Aorta (tissue), 5 donors: ENCODE measurements around the gene RAB25. TPM values are rescaled to one million over a fixed set of nuclear protein-coding genes. Genes with fewer than 3 reads are reported as not detected.

Experiments used
- ATAC-seq: fragments of 200-7000 bp; cut with Tn5 transposase; one replicate; pipeline ENCODE4 v1.9.1; 2022; ENCODE audit warnings: moderate library complexity; ENCODE audit not compliant: low FRiP score
- DNase-seq, 2 donors: peaks; one replicate each; pipeline ENCODE4 v3.0.0-alpha.2; 2020
- H3K27ac ChIP-seq, 2 donors: one replicate each; pipeline ENCODE4 v1.5.1; 2013; ENCODE audit warnings: low read length in 2 of 2, mild to moderate bottlenecking in 2 of 2, moderate library complexity in 2 of 2, control low read depth in 1 of 2, inconsistent platforms in 1 of 2, low read depth in 1 of 2
- H3K27me3 ChIP-seq, 2 donors: one replicate each; pipeline ENCODE4 v1.6.1; 2013; ENCODE audit warnings: control low read depth in 1 of 2, low read length in 1 of 2, mild to moderate bottlenecking in 1 of 2, moderate library complexity in 1 of 2; ENCODE audit not compliant: insufficient read depth in 2 of 2, control insufficient read depth in 1 of 2
- H3K36me3 ChIP-seq, 2 donors: one replicate each; pipeline ENCODE4 v1.6.1; 2013; ENCODE audit warnings: control low read depth in 1 of 2, low read length in 1 of 2, mild to moderate bottlenecking in 1 of 2; ENCODE audit not compliant: insufficient read depth in 2 of 2, control insufficient read depth in 1 of 2
- H3K4me1 ChIP-seq, 2 donors: one replicate each; pipeline ENCODE4 v1.6.1; 2013; ENCODE audit warnings: low read length in 2 of 2, control low read depth in 1 of 2, mild to moderate bottlenecking in 1 of 2, moderate library complexity in 1 of 2; ENCODE audit not compliant: insufficient read depth in 2 of 2, control insufficient read depth in 1 of 2
- H3K4me3 ChIP-seq, 2 donors: one replicate each; pipeline ENCODE4 v1.5.1; 2013; ENCODE audit warnings: low read length in 2 of 2, control low read depth in 1 of 2, mild to moderate bottlenecking in 1 of 2
- H3K9me3 ChIP-seq: one replicate; pipeline ENCODE4 v1.6.1; 2013; ENCODE audit warnings: mild to moderate bottlenecking, low read length; ENCODE audit not compliant: control insufficient read depth
- WGBS, 2 donors: extraction: QIAGEN DNeasy Blood & Tissue Kit; methylation state at CpG; one replicate each; pipeline ENCODE4 v1.1.7; 2013; 5-methylcytosine and 5-hydroxymethylcytosine counted together
- intact Hi-C, 2 donors: fragments of 100-400 bp; cut with DNase I; formaldehyde crosslinking; loops; one replicate each; pipeline versions ENCODE4 v1.14.2 to v1.15.0; 2022
- polyA plus RNA-seq, 2 donors: library from polyadenylated mRNA; stranded (reverse); fragments of 200-250 nt; gene quantifications; one replicate each; pipeline ENCODE4 v1.2.3, GENCODE V29; 2013
- total RNA-seq, 2 donors: library from RNA; stranded (reverse); fragmentation: NEBNext Ultra II Directional; extraction: Animal tissue kit (Norgen Biotek cat#: 25700); gene quantifications; one replicate each; pipeline ENCODE4 v1.2.1, GENCODE V29; 2021
- donor health status: healthy with polysubstance abuse.
- donor health status: Bipolar disorder and iron deficiency.
- donor health status: DM: no; HTN: no; CAD: no.
- donor health status: DM: no; HTN: no; CAD: no.
- donor health status: DM: yes; HTN: yes; CAD: no.

The RAB25 gene
- total and polyA plus RNA-seq, 4 donors, result 1.5 to 32.4 TPM; not detected in 2

GRCh38 chr1:156052862-156053767 is 7.8 kb upstream of the RAB25 start:
- peak overlapping the region in 1 of 2 donors; percentile 20 for H3K27ac ChIP-seq
- H3K36me3 ChIP-seq, result no peaks in the 10 kb centered on the region
- H3K4me3 ChIP-seq, result peak overlapping the region; percentile 63 to 66
- no peaks in the 10 kb centered on the region for H3K4me1 ChIP-seq
- DNase-seq, result peak; percentile 73 to 87
- WGBS, 2 donors, result 1% methylated on average over 42 to 63 of the region's 63 CpGs
- ATAC-seq, result peak; percentile 6
- H3K9me3 ChIP-seq, result no peaks in the 10 kb centered on the region
- intact Hi-C loops, result no loop called here
- H3K27me3 ChIP-seq, result no peaks in the 10 kb centered on the region

- Histone ChIP-seq H3K36me3 (no peaks in the 10 kb centered on the region), H3K27me3 (no peaks in the 10 kb centered on the region), H3K4me3 (peak within 1 kb of the TSS; percentile 69 to 77), H3K9me3 (no peaks in the 10 kb centered on the region), H3K4me1 (no peaks in the 10 kb centered on the region), H3K27ac (peak within 1 kb of the TSS; percentile 29 to 82)
- DNase-seq (peak; percentile 93 to 94), ATAC-seq (peak; percentile 91)
- 0% methylated on average over 33 to 49 of the region's 49 CpGs for WGBS, 2 donors
- intact Hi-C loops, result no loop called here
These were observed 7.0 kb upstream of the RAB25 start, which contains the start of gene UBQLN4 for GRCh38 chr1:156053768-156054499. Gene UBQLN4, minus strand, starts transcription at chr1:156053798. Its CDS starts 97 bp downstream, at chr1:156053701.

- intact Hi-C loops, result no loop called here
- H3K36me3 ChIP-seq, result no peaks in the 10 kb centered on the region
- 0% methylated on average over 53 of the region's 53 CpGs for WGBS, 2 donors
- no peaks in the 10 kb centered on the region for H3K4me1 ChIP-seq
- peak within 1 kb of the TSS; percentile 29 to 82 for H3K27ac ChIP-seq
- H3K4me3 ChIP-seq, result peak within 1 kb of the TSS; percentile 69 to 77
- DNase-seq (peak; percentile 99), ATAC-seq (peak; percentile 95)
- H3K9me3 ChIP-seq, result no peaks in the 10 kb centered on the region
- no peaks in the 10 kb centered on the region for H3K27me3 ChIP-seq
These were observed 6.3 kb upstream of the RAB25 start, which contains the start of gene LAMTOR2 for GRCh38 chr1:156054500-156055280. Gene LAMTOR2, plus strand, starts transcription at chr1:156054782. Its CDS starts 108 bp downstream, at chr1:156054890.

- intact Hi-C loops, result no loop called here
- WGBS, 2 donors, result 23 to 25% methylated on average over 17 of the region's 17 CpGs
- H3K27me3 ChIP-seq, result no peaks in the 10 kb centered on the region
- ATAC-seq (no peak), DNase-seq (no peak)
- H3K4me1 ChIP-seq, result no peaks in the 10 kb centered on the region
- H3K36me3 ChIP-seq, result no peaks in the 10 kb centered on the region
- H3K4me3 ChIP-seq, result peak overlapping the region; percentile 8 to 69
- peak overlapping the region in 1 of 2 donors; percentile 20 for H3K27ac ChIP-seq
- no peaks in the 10 kb centered on the region for H3K9me3 ChIP-seq
These were observed 5.5 kb upstream of the RAB25 start for GRCh38 chr1:156055281-156056048.

GRCh38 chr1:156056326-156056849 is 4.6 kb upstream of the RAB25 start:
- Histone ChIP-seq H3K4me3 (no peak overlapping the region), H3K4me1 (no peaks in the 10 kb centered on the region), H3K27me3 (no peaks in the 10 kb centered on the region), H3K27ac (no peak overlapping the region), H3K36me3 (no peaks in the 10 kb centered on the region), H3K9me3 (no peaks in the 10 kb centered on the region)
- 88 to 96% methylated on average over 1 of the region's 1 CpG for WGBS, 2 donors
- no peak for ATAC-seq
- intact Hi-C loops, result no loop called here
- no peak for DNase-seq

- no peaks in the 10 kb centered on the region for H3K36me3 ChIP-seq
- no peak overlapping the region for H3K4me3 ChIP-seq
- DNase-seq (no peak), ATAC-seq (no peak)
- WGBS, 2 donors, result 84 to 87% methylated on average over 3 of the region's 3 CpGs
- intact Hi-C loops, result no loop called here
- no peak overlapping the region for H3K27ac ChIP-seq
- H3K4me1 ChIP-seq, result no peaks in the 10 kb centered on the region
- H3K27me3 ChIP-seq, result no peaks in the 10 kb centered on the region
- H3K9me3 ChIP-seq, result no peaks in the 10 kb centered on the region
These were observed 1.2 kb downstream of the RAB25 start for GRCh38 chr1:156062189-156062588.

- Histone ChIP-seq H3K4me3 (no peak overlapping the region), H3K36me3 (no peaks in the 10 kb centered on the region), H3K27me3 (no peaks in the 10 kb centered on the region), H3K9me3 (no peaks in the 10 kb centered on the region), H3K4me1 (no peaks in the 10 kb centered on the region), H3K27ac (no peak overlapping the region)
- ATAC-seq, result no peak
- no peak for DNase-seq
- intact Hi-C loops, result no loop called here
- WGBS, 2 donors, result 71 to 75% methylated on average over 2 of the region's 2 CpGs
These were observed 3.0 kb downstream of the RAB25 start for GRCh38 chr1:156063997-156064285.
